Transverse colon (tissue), 4 donors: ENCODE measurements around the gene UTP25.

Source experiments
- EP300 ChIP-seq: sonication (generic); formaldehyde crosslinking; IDR thresholded peaks from one replicate; pipeline ENCODE4 v1.6.1; 2017; ENCODE audit warnings: antibody characterized with exemption, low read depth
- POLR2A ChIP-seq: fragments of 450-650 bp; IDR thresholded peaks from one replicate; pipeline ENCODE4 v1.6.1; 2016; ENCODE audit warnings: antibody characterized with exemption, mild to moderate bottlenecking, moderate library complexity
- POLR2AphosphoS5 ChIP-seq, 3 donors: sonication (generic); formaldehyde crosslinking; IDR thresholded peaks; one replicate each; pipeline ENCODE4 v1.6.1; 2016; ENCODE audit warnings: antibody characterized with exemption in 3 of 3
- TF ChIP-seq, protein P1 (sequence below), 5 experiments: fragments of 200-600 bp in 3 of 5; fragments of 450-650 bp in 2 of 5; sonication (generic) in 3 of 5; IDR thresholded peaks; 1 replicate in 2 of 5; 2 replicates in 3 of 5; pipeline ENCODE4 v1.5.1; 2016 to 2017; ENCODE audit warnings: antibody characterized with exemption in 5 of 5, inconsistent platforms in 3 of 5, mild to moderate bottlenecking in 2 of 5, moderate library complexity in 1 of 5

DNA sequence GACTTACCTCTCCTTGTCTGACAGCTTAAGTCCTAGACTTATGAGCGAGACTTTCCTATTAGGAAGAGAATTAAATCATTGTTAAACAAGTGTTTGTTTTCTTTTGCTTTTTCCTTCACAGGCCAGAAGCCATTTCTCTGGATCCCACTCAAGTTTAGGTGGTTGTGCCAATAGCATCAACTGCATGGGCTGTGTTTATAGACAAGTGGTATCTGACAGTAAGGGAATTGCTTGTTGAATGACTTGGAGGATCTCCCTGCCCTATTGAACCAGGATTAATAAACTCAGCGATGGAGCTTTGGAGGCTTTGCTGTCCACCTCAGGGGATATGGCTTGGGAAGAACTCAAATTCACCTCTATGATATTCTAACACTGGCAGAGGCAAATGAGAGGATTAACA is 43.7 kb downstream of the UTP25 start:
- no peak for TF ChIP-seq POLR2AphosphoS5 (IDR thresholded peaks at IDR 0.05)
- TF ChIP-seq, protein P1, sequence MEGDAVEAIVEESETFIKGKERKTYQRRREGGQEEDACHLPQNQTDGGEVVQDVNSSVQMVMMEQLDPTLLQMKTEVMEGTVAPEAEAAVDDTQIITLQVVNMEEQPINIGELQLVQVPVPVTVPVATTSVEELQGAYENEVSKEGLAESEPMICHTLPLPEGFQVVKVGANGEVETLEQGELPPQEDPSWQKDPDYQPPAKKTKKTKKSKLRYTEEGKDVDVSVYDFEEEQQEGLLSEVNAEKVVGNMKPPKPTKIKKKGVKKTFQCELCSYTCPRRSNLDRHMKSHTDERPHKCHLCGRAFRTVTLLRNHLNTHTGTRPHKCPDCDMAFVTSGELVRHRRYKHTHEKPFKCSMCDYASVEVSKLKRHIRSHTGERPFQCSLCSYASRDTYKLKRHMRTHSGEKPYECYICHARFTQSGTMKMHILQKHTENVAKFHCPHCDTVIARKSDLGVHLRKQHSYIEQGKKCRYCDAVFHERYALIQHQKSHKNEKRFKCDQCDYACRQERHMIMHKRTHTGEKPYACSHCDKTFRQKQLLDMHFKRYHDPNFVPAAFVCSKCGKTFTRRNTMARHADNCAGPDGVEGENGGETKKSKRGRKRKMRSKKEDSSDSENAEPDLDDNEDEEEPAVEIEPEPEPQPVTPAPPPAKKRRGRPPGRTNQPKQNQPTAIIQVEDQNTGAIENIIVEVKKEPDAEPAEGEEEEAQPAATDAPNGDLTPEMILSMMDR (IDR thresholded peaks at IDR 0.05), result no peak
- no peak for TF ChIP-seq EP300
- TF ChIP-seq POLR2A, result no peak
